Neuron (in vitro differentiated cells): ENCODE results near the gene CORO2A.
A peak's percentile ranks its signal among the peaks of the same experiment; 100 is the strongest.

ENCODE experiments used
- H2AFZ ChIP-seq: one replicate; pipeline ENCODE4 v1.6.1; 2013; ENCODE audit warnings: low read depth, mild to moderate bottlenecking, inconsistent platforms, low read length, moderate library complexity
- H3K27me3 ChIP-seq: one replicate; pipeline ENCODE4 v1.6.1; 2013; ENCODE audit warnings: low read length; ENCODE audit not compliant: insufficient read depth
- H3K36me3 ChIP-seq: one replicate; pipeline ENCODE4 v1.6.1; 2013; ENCODE audit warnings: low read length; ENCODE audit not compliant: insufficient read depth
- H3K4me1 ChIP-seq: one replicate; pipeline ENCODE4 v1.6.1; 2013; ENCODE audit warnings: low read length; ENCODE audit not compliant: insufficient read depth
- H3K4me3 ChIP-seq: 2 replicates; pipeline ENCODE4 v1.5.1; 2013; ENCODE audit warnings: mild to moderate bottlenecking, low read length, moderate library complexity
- H3K9me3 ChIP-seq: one replicate; pipeline ENCODE4 v1.6.1; 2013; ENCODE audit warnings: low read length

CORO2A gene, protein sequence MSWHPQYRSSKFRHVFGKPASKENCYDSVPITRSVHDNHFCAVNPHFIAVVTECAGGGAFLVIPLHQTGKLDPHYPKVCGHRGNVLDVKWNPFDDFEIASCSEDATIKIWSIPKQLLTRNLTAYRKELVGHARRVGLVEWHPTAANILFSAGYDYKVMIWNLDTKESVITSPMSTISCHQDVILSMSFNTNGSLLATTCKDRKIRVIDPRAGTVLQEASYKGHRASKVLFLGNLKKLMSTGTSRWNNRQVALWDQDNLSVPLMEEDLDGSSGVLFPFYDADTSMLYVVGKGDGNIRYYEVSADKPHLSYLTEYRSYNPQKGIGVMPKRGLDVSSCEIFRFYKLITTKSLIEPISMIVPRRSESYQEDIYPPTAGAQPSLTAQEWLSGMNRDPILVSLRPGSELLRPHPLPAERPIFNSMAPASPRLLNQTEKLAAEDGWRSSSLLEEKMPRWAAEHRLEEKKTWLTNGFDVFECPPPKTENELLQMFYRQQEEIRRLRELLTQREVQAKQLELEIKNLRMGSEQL

DNA sequence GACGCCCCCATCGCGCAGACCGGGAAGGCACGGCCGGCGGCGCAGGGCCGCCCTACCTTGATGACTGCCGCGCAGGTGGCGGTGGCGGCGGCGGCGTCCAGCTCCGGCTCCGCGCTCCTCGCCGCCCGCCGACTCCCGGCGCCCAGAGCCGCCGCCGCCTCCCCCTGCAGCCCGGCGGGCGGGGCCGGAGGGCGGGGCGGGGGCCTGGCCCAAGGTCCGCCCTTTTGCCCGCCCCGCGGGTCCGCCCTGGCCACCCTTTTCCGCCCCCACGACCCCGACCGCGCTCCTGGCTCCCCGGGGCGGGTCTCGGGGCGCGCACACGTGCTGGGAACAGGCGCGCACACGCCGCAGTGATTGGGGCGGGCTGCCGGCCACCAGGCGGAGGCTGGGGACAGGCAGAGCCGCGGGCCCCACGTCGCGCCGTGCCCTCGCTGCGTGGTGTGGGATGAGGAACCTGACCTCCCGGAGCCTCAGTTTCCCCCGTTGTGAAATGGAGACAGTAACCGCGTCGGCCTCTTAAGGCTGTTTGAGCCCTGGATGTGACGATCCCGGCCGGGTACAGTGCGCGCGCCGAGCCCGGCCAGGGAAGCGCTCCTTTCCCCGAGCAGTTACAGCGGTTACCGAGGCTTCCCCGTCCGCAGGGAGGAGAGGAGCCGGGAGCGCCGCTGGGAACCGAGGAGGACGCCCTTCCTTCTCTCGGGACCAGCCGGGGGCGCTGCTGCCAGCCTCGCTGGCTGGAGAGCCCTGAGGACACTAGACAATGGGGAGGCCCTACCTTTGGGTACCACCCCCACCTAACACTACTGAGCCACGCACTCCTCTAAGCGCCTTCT is at the start of gene CORO2A:
Gene CORO2A (minus strand): TSS at position 135 of the 833 bp plus-strand sequence. CDS start 34,977 bp downstream, outside the sequence.
- Histone ChIP-seq H3K27me3 (peaks cover 53% of the 10 kb centered on the region), H2AFZ (peak within 1 kb of the TSS; percentile 65), H3K4me3 (peak within 1 kb of the TSS; percentile 43), H3K9me3 (no peaks in the 10 kb centered on the region), H3K36me3 (no peaks in the 10 kb centered on the region), H3K4me1 (peaks cover 5% of the 10 kb centered on the region)

DNA sequence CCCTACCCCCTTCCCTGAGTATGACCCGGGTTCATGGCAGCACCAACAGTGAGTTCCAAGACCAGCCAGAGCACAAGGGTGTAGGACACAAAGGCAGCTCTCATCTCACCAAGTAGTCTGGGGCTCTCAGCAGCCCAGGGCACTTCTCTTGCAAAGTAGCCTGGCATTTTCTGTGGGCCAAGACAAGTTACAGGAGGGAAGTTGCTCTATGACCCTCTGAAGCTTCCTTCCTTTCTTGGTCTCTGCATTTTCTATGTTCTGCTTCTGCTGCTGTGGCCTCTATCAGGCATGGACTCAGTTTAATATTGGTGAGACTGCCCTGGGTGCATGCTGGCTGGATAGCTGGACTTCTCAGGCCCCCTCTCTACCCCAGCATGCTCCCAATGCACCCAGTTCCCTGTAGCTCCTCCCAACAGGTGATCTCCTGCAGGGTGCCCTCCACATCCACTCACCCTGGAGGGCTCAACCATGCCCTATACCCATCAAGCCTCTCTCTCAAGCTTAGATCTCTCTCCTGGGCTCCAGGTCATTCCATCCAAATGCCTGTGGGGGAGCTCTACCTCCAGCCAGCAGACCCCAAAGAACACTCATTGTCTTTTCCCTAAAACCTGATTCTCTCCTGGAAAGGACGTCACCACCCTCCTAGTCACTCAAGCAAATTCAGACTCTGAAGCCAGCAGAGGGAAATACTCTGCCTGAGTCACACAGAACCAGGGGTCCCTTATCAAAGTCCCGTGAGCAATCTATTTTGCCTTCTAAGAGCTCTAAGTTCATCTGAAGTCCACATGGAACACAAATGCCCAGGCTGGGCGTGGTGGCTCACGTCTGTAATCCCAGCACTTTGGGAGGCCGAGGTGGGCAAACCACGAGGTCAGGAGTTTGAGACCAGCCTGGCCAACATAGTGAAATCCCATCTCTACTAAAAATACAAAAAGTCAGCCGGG is 49.2 kb upstream of the CORO2A start:
- no peak overlapping the region for H3K4me3 ChIP-seq

DNA sequence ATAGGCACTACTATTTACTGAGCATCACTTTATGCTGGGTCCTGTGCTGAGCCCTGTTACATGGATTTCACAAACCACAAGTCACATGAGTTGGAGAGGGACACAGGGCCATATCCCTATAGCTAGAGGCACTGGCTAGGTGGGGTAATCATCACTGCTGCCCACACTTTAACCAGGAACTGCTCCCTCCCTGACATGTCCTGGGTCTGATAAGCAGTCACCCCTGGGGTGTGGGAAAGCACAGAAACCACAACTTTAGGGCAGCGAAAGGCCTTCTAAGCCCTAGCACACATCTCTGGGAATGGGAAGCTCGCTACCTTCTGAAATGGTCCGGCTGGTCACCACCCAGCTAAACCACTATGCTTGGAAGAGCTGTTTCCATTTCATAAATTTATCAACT is 48.0 kb upstream of the CORO2A start:
- H3K4me1 ChIP-seq: peaks cover 13% of the 10 kb centered on the region
- no peaks in the 10 kb centered on the region for H3K9me3 ChIP-seq
- no peaks in the 10 kb centered on the region for H3K36me3 ChIP-seq
- no peak overlapping the region for H3K4me3 ChIP-seq
- H2AFZ ChIP-seq: no peak overlapping the region
- no peaks in the 10 kb centered on the region for H3K27me3 ChIP-seq

More for the DNA sequence above, 49.2 kb upstream of the CORO2A start:
- Histone ChIP-seq H2AFZ (no peak overlapping the region), H3K9me3 (no peaks in the 10 kb centered on the region), H3K27me3 (no peaks in the 10 kb centered on the region), H3K4me1 (peaks cover 13% of the 10 kb centered on the region), H3K36me3 (no peaks in the 10 kb centered on the region)

DNA sequence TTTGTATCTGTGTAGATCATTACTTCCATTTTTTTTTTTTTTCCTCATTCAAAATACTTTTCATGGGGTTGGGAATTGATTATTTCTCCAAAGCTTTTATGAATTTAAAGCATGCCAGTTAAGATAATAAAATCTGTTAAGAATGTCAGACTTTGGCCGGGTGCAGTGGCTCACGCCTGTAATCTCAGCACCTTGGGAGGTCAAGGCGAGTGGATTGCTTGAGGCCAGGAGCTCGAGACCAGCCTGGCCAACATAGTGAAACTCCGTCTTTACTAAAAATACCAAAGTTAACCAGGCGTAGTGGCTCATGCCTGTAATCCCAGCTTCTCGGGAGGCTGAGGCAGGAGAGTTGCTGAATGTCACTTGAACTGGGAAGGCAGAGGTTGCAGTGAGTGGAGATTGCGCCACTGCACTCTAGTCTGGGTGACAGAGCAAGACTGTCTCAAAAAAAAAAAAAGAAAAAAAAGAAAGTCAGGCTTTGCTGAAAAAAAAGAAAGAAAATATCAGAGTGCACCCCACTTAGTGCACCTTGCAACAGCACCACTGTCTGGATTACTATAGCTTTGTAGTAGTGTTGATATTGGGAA is 44.6 kb upstream of the CORO2A start:
- no peaks in the 10 kb centered on the region for H3K36me3 ChIP-seq
- H3K4me3 ChIP-seq: no peak overlapping the region
- H2AFZ ChIP-seq: no peak overlapping the region
- no peaks in the 10 kb centered on the region for H3K9me3 ChIP-seq
- H3K27me3 ChIP-seq: no peaks in the 10 kb centered on the region
- no peaks in the 10 kb centered on the region for H3K4me1 ChIP-seq

DNA sequence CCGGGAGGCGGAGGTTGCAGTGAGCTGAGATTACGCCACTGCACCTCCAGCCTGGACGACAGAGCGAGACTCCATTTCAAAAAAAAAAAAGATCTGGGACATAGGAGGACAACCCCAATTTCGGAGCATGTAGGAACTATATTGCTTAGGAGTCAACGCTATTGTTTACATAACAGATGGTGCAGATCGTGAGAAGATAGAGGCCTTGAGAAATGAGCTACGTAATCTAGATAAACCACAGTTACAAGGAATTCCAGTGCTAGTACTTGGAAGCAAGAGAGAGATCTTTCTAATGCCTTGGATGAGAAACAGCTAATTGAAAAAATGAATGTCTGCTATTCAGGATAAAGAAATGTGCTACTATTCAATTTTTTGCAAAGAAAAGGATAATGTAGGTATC is 42.7 kb upstream of the CORO2A start:
- Histone ChIP-seq H3K9me3 (no peaks in the 10 kb centered on the region), H3K4me1 (no peaks in the 10 kb centered on the region), H3K27me3 (no peaks in the 10 kb centered on the region), H2AFZ (no peak overlapping the region), H3K4me3 (no peak overlapping the region), H3K36me3 (no peaks in the 10 kb centered on the region)

DNA sequence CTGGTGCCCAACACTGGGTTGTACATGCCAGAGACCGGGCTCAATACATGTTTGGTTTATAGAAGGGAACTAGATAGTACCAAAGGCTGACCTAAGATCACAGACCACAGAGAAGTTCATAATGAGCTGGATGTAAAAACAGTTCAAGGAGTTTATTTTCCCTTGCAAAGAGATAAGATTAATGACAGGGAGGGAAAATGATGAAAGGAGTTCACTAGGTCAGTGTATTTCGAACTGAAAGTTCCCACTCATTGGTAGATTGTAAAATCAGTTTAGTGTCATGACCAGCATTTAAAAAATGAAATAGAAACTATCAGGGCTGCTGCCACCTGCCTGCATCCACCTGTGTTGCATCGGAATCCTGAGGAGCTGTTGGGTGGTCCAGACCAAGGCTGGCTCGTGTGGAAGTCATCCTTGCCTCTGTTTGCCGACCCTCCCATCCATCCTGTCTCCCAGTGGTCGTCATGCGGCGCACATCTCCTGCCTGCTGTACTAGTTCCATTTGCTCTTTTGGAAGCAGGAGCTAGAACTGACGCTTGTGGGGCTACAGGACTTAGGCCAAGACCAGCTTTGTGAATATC is 41.9 kb upstream of the CORO2A start:
- Histone ChIP-seq H3K36me3 (no peaks in the 10 kb centered on the region), H3K4me1 (no peaks in the 10 kb centered on the region), H3K4me3 (no peak overlapping the region), H2AFZ (no peak overlapping the region), H3K27me3 (no peaks in the 10 kb centered on the region), H3K9me3 (no peaks in the 10 kb centered on the region)

DNA sequence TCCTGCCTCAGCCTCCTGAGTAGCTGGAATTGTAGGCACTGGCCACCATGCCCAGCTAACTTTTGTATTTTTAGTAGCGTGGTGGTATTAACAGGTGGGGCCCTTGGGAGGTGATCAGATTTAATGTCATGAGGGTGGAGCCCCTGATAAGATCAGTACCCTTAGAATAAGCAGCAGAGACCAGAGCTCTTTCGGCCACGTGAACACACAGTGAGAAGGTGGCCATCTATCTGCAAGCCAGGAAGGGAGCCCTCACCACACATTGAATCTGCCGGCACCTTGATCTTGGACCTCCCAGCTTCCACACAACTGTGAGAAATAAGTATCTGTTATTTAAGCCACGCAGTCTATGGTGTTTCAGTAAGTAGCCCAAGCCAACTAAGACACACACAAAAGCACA is 40.5 kb upstream of the CORO2A start:
- H3K4me1 ChIP-seq: no peaks in the 10 kb centered on the region
- H3K27me3 ChIP-seq: no peaks in the 10 kb centered on the region
- H3K9me3 ChIP-seq: no peaks in the 10 kb centered on the region

DNA sequence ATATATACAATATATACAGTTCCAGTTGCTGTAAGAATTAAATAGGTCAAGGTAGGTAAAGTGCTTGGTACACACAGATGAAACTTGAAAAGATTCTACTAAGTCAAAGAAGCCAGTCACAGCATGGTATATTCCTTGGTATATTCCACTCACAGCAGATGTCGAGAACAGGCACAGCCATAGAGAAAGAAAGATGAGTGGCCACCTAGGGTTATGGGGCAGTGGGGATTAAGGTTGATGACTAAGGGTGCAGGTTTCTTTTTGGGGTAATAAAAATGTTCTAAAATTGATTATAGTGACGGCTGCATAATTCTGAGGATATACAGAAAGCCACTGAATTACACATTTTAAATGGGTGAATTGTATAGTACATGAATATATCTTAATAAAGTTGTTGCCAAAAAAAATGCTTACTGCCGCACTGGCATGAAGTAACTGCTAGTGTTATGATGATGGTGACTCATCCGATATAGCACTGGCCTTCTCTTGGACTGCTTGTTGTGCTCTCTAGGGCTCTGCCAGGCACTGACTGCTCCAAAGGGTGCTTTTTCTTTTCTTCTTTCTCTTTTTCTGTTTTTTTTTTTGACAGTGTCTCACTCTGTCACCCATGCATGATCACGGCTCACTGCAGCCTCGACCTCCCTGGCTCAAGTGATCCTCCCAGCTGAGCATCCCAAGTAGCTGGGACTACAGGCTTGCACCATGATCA is 39.5 kb upstream of the CORO2A start:
- no peak overlapping the region for H2AFZ ChIP-seq
- H3K27me3 ChIP-seq: no peaks in the 10 kb centered on the region
- H3K9me3 ChIP-seq: no peaks in the 10 kb centered on the region
- no peaks in the 10 kb centered on the region for H3K4me1 ChIP-seq
- H3K36me3 ChIP-seq: no peaks in the 10 kb centered on the region
- H3K4me3 ChIP-seq: no peak overlapping the region

More for the DNA sequence above, 40.5 kb upstream of the CORO2A start:
- Histone ChIP-seq H3K4me3 (no peak overlapping the region), H2AFZ (no peak overlapping the region), H3K36me3 (no peaks in the 10 kb centered on the region)

DNA sequence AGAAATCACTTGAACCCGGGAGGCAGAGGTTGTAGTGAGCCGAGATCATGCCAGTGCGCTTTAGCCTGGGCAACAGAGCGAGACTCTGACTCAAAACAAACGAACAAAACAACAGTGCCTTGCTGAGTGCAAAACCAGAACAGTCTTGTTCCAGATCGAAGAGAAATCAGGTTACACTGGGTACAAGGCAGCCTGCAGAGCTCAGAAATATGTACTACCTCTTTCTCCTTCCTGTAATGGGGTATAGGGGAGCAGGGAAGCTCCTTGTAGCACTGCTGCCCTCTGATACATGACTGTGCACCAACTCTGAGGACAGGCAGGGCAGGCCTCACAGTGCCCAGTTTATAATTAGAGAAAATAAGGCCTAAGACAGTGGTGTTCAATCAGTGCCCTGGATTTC is 38.4 kb upstream of the CORO2A start:
- no peaks in the 10 kb centered on the region for H3K4me1 ChIP-seq
- H3K36me3 ChIP-seq: no peaks in the 10 kb centered on the region
- H3K9me3 ChIP-seq: no peaks in the 10 kb centered on the region
- H2AFZ ChIP-seq: no peak overlapping the region
- H3K4me3 ChIP-seq: no peak overlapping the region
- no peaks in the 10 kb centered on the region for H3K27me3 ChIP-seq

DNA sequence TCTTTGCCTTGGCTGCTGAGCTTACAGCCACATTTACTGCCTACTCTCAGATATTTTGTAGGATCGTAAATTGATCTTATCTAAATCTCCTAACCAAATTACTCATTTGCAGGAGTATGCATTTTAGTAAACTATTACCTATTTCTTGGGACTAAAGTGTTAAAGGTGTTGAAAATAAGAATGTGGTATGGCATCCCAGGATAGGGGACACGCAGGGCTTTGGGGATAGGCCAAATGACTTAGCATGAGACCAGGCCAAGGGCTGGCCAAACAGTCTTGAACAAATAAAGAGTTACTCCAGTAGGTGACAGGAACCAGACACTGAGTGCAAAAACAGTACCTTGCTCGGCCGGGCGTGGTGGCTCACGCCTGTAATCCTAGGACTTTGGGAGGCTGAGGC is 37.9 kb upstream of the CORO2A start:
- Histone ChIP-seq H3K9me3 (no peaks in the 10 kb centered on the region), H3K27me3 (no peaks in the 10 kb centered on the region), H3K4me1 (no peaks in the 10 kb centered on the region), H2AFZ (no peak overlapping the region), H3K36me3 (no peaks in the 10 kb centered on the region), H3K4me3 (no peak overlapping the region)

DNA sequence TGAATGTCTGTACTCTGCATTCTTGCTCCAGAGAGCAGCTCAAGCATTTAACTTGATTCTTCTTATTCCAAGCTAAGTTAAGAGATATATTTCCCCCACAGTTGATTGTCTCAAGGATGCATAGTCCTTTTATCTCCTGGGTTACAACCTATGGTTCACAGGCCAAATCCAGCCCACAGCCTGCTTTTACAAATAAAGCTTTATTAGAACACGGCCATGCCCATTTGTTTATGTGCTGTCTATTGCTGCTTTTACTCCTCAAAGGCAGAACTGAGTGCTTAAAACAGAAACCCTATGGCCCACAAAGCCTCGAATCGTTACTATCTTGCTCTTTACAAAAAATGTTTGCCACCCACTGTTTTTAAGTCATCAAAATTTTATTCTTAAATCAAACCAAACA is 37.2 kb upstream of the CORO2A start:
- Histone ChIP-seq H3K27me3 (no peaks in the 10 kb centered on the region), H3K4me1 (no peaks in the 10 kb centered on the region), H3K9me3 (no peaks in the 10 kb centered on the region), H2AFZ (no peak overlapping the region), H3K36me3 (no peaks in the 10 kb centered on the region), H3K4me3 (no peak overlapping the region)

DNA sequence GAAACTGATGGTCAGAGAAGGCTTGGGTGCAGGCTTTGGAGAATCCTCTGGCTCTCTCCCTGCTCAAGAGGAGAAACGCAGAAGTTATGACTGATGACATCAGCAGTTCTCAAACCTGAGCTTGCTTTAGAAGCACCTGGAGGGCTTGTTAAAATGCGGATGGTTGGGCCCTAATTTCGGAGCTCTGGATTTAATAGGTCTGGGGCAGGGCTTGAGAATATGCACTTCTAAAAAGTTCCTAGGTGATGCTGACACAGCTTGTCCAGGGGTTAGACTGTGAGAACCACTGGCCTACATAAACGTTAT is 36.6 kb upstream of the CORO2A start:
- Histone ChIP-seq H3K27me3 (no peaks in the 10 kb centered on the region), H2AFZ (no peak overlapping the region), H3K36me3 (no peaks in the 10 kb centered on the region), H3K4me3 (no peak overlapping the region), H3K4me1 (no peaks in the 10 kb centered on the region), H3K9me3 (no peaks in the 10 kb centered on the region)
